Nephron (organoid): Measurements from ENCODE around the gene C1orf159.
A peak's percentile ranks its signal among the peaks of the same experiment; 100 is the strongest.

ENCODE experiments used
- H3K27ac Mint-ChIP-seq, 3 experiments: 2 replicates each; pipeline ENCODE4 v1.8.0; 2020; ENCODE audit warnings: mixed read lengths in 3 of 3, mild to moderate bottlenecking in 2 of 3, moderate library complexity in 1 of 3
- H3K27me3 Mint-ChIP-seq: 2 replicates; pipeline ENCODE4 v1.8.0; 2021; ENCODE audit warnings: low read depth, mild to moderate bottlenecking, moderate library complexity, mixed read lengths
- H3K36me3 Mint-ChIP-seq: 2 replicates; pipeline ENCODE4 v1.8.0; 2020; ENCODE audit warnings: low read depth, mixed read lengths
- H3K4me1 Mint-ChIP-seq: 2 replicates; pipeline ENCODE4 v1.8.0; 2020; ENCODE audit warnings: mixed read lengths
- H3K4me3 Mint-ChIP-seq, 3 experiments: 2 replicates each; pipeline ENCODE4 v1.8.0; 2020; ENCODE audit warnings: mild to moderate bottlenecking in 3 of 3, mixed read lengths in 3 of 3, moderate library complexity in 2 of 3
- H3K9me3 Mint-ChIP-seq: 2 replicates; pipeline ENCODE4 v1.8.0; 2020; ENCODE audit warnings: mixed read lengths
- CTCF ChIP-seq, 3 experiments: fragments of 200-600 bp; sonication (generic); IDR thresholded peaks; one replicate each; pipeline ENCODE4 v1.5.0; 2021; ENCODE audit warnings: antibody characterized with exemption in 3 of 3; ENCODE audit not compliant: unreplicated experiment in 3 of 3

C1orf159 gene

GRCh38 chr1:1119272-1119890 lies 3.5 kb upstream of the C1orf159 start:
- Mint-ChIP-seq H3K9me3 (no peaks in the 10 kb centered on the region), H3K27ac (no peak overlapping the region), H3K36me3 (peaks cover 11% of the 10 kb centered on the region), H3K27me3 (peaks cover 50% of the 10 kb centered on the region), H3K4me1 (peaks cover 14% of the 10 kb centered on the region), H3K4me3 (peak overlapping the region in 1 of 3 experiments; percentile 4)
- TF ChIP-seq CTCF (IDR thresholded peaks at IDR 0.05; ENCODE audit: unreplicated experiment in 3 of 3): no peak

GRCh38 chr1:1118876-1119220 lies 3.0 kb upstream of the C1orf159 start:
- Mint-ChIP-seq H3K27ac (no peak overlapping the region), H3K36me3 (peaks cover 10% of the 10 kb centered on the region), H3K4me1 (peaks cover 14% of the 10 kb centered on the region), H3K27me3 (peaks cover 44% of the 10 kb centered on the region), H3K9me3 (no peaks in the 10 kb centered on the region), H3K4me3 (peak overlapping the region in 1 of 3 experiments; percentile 4)
- TF ChIP-seq CTCF (IDR thresholded peaks at IDR 0.05; ENCODE audit: unreplicated experiment in 3 of 3): no peak

DNA sequence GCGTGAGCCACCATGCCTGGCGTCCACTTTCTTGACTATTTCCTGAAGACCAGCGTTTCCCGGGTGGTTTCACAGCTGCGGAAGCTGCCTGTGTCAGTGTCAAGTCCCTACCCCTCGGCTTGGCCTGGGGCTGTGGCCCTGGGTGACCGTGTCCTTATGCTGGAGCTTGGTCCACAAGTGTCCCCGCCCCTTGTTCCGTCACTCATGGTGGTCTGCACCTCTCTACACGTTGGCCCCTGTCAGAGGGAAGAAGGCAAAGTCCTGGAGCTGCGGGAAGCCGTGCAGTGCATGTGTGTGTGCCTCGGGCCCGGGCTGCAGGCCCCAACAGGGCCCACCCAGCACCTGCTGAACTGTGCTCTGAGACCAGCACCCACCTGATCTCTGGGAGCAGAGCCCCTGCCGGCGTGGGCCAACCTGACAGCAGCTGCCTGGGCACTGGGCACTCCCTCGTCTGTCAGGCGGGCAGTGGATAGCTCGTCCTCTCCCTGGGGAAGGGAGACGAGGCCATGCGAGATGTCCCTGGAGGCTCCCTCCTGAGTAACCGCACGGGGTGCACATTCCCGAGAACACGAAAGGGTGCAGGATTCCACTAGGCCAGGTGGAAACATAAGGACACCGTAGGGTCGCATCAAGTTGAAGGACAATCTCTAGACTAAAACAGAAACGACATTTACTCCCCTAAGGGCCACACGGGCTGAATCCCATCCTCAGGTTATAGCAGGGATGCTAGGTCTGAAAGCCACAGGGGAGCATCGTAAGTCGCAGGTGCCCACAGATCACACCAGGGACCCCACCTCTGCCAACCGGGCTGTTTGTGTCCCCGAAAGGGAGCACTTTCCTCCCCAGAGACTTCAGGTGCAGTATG lies 2.4 kb upstream of the C1orf159 start:
- Mint-ChIP-seq H3K9me3 (peaks cover 2% of the 10 kb centered on the region), H3K36me3 (peaks cover 11% of the 10 kb centered on the region), H3K4me1 (peaks cover 14% of the 10 kb centered on the region), H3K27me3 (peaks cover 38% of the 10 kb centered on the region), H3K27ac (no peak overlapping the region), H3K4me3 (peak overlapping the region; percentile 43 to 68 (median 48))
- TF ChIP-seq CTCF (IDR thresholded peaks at IDR 0.05; ENCODE audit: unreplicated experiment in 3 of 3): no peak

- H3K4me3 Mint-ChIP-seq: peak overlapping the region; percentile 68 to 74 (median 72)
- TF ChIP-seq CTCF (IDR thresholded peaks at IDR 0.05; ENCODE audit: unreplicated experiment in 3 of 3): no peak
- peaks cover 33% of the 10 kb centered on the region for H3K27me3 Mint-ChIP-seq
- peaks cover 19% of the 10 kb centered on the region for H3K36me3 Mint-ChIP-seq
- peaks cover 14% of the 10 kb centered on the region for H3K4me1 Mint-ChIP-seq
- H3K9me3 Mint-ChIP-seq: peaks cover 4% of the 10 kb centered on the region
- H3K27ac Mint-ChIP-seq: no peak overlapping the region
Measured at GRCh38 chr1:1117469-1117831, 1.6 kb upstream of the C1orf159 start.

- Mint-ChIP-seq H3K27me3 (peaks cover 33% of the 10 kb centered on the region), H3K4me3 (peak overlapping the region; percentile 64 to 68 (median 66)), H3K9me3 (peaks cover 8% of the 10 kb centered on the region), H3K27ac (no peak overlapping the region), H3K36me3 (peaks cover 25% of the 10 kb centered on the region), H3K4me1 (peaks cover 14% of the 10 kb centered on the region)
- no peak for TF ChIP-seq CTCF (IDR thresholded peaks at IDR 0.05; ENCODE audit: unreplicated experiment in 3 of 3)
Measured at GRCh38 chr1:1116701-1117468, 996 bp upstream of the C1orf159 start.
